GM12878 (cell line): ENCODE results near the gene PAX2. TPM values are rescaled to one million over a fixed set of nuclear protein-coding genes. Genes with fewer than 3 reads are reported as not detected.

Source experiments
- ATAC-seq: fragments of 200-7000 bp; cut with Tn5 transposase; 3 replicates; pipeline ENCODE4 v1.9.1; 2020; ENCODE audit warnings: mild to moderate bottlenecking, moderate library complexity
- BruUV-seq: library from RNA; stranded (reverse); fragments of 400-500 nt; replicated peaks from 2 replicates; lab custom pipeline; 2021; lab: Mats Ljungman, UMichigan
- CTCF ChIA-PET: fragments of 300-600 bp; sonication (Branson Sonifier 250); formaldehyde crosslinking; extraction: SDS; loops from one replicate; lab custom pipeline; 2021; ENCODE audit warnings: inconsistent platforms; lab: Yijun Ruan, JAX
- POLR2A ChIA-PET: fragments of 350-600 bp; formaldehyde crosslinking; extraction: SDS; loops from one replicate; lab custom pipeline; 2021; ENCODE audit warnings: inconsistent platforms; lab: Charles Lee
- RAD21 ChIA-PET: fragments of 300-600 bp; sonication (Branson Sonifier 250); formaldehyde crosslinking; loops from one replicate; lab custom pipeline; 2023; ENCODE audit warnings: antibody characterized with exemption; ENCODE audit not compliant: unreplicated experiment; lab: Charles Lee
- SMC1A ChIA-PET: fragments of 300-600 bp; sonication (Branson Sonifier 250); formaldehyde crosslinking; loops from one replicate; lab custom pipeline; 2023; ENCODE audit not compliant: unreplicated experiment, uncharacterized antibody; lab: Charles Lee
- DNase-seq: peaks from one replicate; pipeline ENCODE4 v3.0.0-alpha.2; 2011; ENCODE audit warnings: low read depth, low spot score
- FAIRE-seq: peaks from 3 replicates; lab custom pipeline; 2011; peaks lifted over from hg19 to GRCh38; lab: Jason Lieb, UNC
- H2AFZ ChIP-seq: 2 replicates; pipeline ENCODE4 v1.6.0; 2011; ENCODE audit warnings: low read depth, low read length, control low read depth; ENCODE audit not compliant: control insufficient read depth
- H3K27ac ChIP-seq: 2 replicates; pipeline ENCODE4 v1.5.1; 2011; ENCODE audit warnings: control low read depth; ENCODE audit not compliant: control insufficient read depth, insufficient read depth
- H3K27me3 ChIP-seq, 2 experiments: replicated peaks in 1 of 2; 2 replicates each; pipeline versions ENCODE4 v1.6.0 to v1.6.1; 2011; ENCODE audit warnings: low read length in 1 of 2; ENCODE audit not compliant: control insufficient read depth in 2 of 2, insufficient read depth in 2 of 2
- H3K36me3 ChIP-seq, 2 experiments: 2 replicates each; pipeline ENCODE4 v1.5.1; 2011; ENCODE audit warnings: low read length in 1 of 2; ENCODE audit not compliant: control insufficient read depth in 2 of 2, insufficient read depth in 2 of 2
- H3K4me1 ChIP-seq: 2 replicates; pipeline ENCODE4 v1.6.1; 2011; ENCODE audit warnings: mild to moderate bottlenecking, low read length, moderate library complexity, mixed read lengths; ENCODE audit not compliant: control insufficient read depth, insufficient read depth
- H3K4me2 ChIP-seq: 2 replicates; pipeline ENCODE4 v1.6.0; 2011; ENCODE audit warnings: control low read depth; ENCODE audit not compliant: control insufficient read depth, insufficient read depth
- H3K4me3 ChIP-seq: fragments of 200-600 bp; sonication (generic); 2 replicates; pipeline ENCODE4 v1.5.1; 2016
- H3K79me2 ChIP-seq: 2 replicates; pipeline ENCODE4 v1.6.0; 2011; ENCODE audit warnings: low read length; ENCODE audit not compliant: control insufficient read depth, insufficient read depth
- H3K9ac ChIP-seq: 2 replicates; pipeline ENCODE4 v1.8.0; 2011; ENCODE audit warnings: low read length, control low read depth, mixed read lengths; ENCODE audit not compliant: control insufficient read depth, insufficient read depth
- H3K9me3 ChIP-seq: replicated peaks from 3 replicates; pipeline ENCODE4 v1.5.1; 2011; ENCODE audit warnings: mild to moderate bottlenecking, low read length; ENCODE audit not compliant: control insufficient read depth, insufficient read depth
- H4K20me1 ChIP-seq: 2 replicates; pipeline ENCODE4 v1.6.0; 2011; ENCODE audit not compliant: control insufficient read depth, insufficient read depth
- ATF3 ChIP-seq: IDR thresholded peaks from 2 replicates; pipeline ENCODE4 v1.6.1; 2011; ENCODE audit warnings: low read depth, mild to moderate bottlenecking, low read length, moderate library complexity, borderline replicate concordance; ENCODE audit errors: extremely low read depth
- ATF7 ChIP-seq: fragments of 450-650 bp; IDR thresholded peaks from 2 replicates; pipeline ENCODE4 v1.6.1; 2016; ENCODE audit warnings: low read depth, mild to moderate bottlenecking
- CREM ChIP-seq: IDR thresholded peaks from 2 replicates; pipeline ENCODE4 v1.6.1; 2014; ENCODE audit warnings: antibody characterized with exemption, low read depth
- JUND ChIP-seq: IDR thresholded peaks from 2 replicates; pipeline ENCODE4 v1.6.1; 2012; ENCODE audit warnings: low read depth, mild to moderate bottlenecking, low read length, improper control_type of control experiment, moderate library complexity
- KAT2A ChIP-seq: conservative IDR thresholded peaks from 2 replicates; pipeline ENCODE4 v1.6.1; 2011; ENCODE audit warnings: low read depth, low read length; ENCODE audit not compliant: control insufficient read depth
- MEF2A ChIP-seq: IDR thresholded peaks from 2 replicates; pipeline ENCODE4 v1.6.1; 2011; ENCODE audit warnings: low read depth, mild to moderate bottlenecking, low read length, moderate library complexity; ENCODE audit not compliant: insufficient read depth
- MXI1 ChIP-seq: fragments of 150-350 bp; IDR thresholded peaks from 2 replicates; pipeline ENCODE4 v1.6.1; 2011; ENCODE audit warnings: low read depth, mild to moderate bottlenecking, inconsistent platforms, low read length, improper control_type of control experiment
- NFIC ChIP-seq: IDR thresholded peaks from 2 replicates; pipeline ENCODE4 v1.6.1; 2012; ENCODE audit warnings: low read depth, mild to moderate bottlenecking, inconsistent platforms, low read length, moderate library complexity
- NR2F1 ChIP-seq: fragments of 450-650 bp; conservative IDR thresholded peaks from 2 replicates; pipeline ENCODE4 v1.6.1; 2017; ENCODE audit warnings: mild to moderate bottlenecking
- RBBP5 ChIP-seq: fragments of 200-600 bp; sonication (generic); conservative IDR thresholded peaks from 2 replicates; pipeline ENCODE4 v1.6.1; 2016
- RCOR1 ChIP-seq: conservative IDR thresholded peaks from 2 replicates; pipeline ENCODE4 v1.6.1; 2012; ENCODE audit warnings: low read depth, low read length, improper control_type of control experiment
- SIN3A ChIP-seq: IDR thresholded peaks from 2 replicates; pipeline ENCODE4 v1.6.1; 2012; ENCODE audit warnings: low read depth, low read length, improper control_type of control experiment
- SMAD1 ChIP-seq: fragments of 450-650 bp; IDR thresholded peaks from 2 replicates; pipeline ENCODE4 v1.6.1; 2018; ENCODE audit warnings: mild to moderate bottlenecking, low read depth; ENCODE audit not compliant: partially characterized antibody
- STAT1 ChIP-seq: fragments of 450-650 bp; conservative IDR thresholded peaks from 2 replicates; pipeline ENCODE4 v1.6.1; 2014; ENCODE audit warnings: antibody characterized with exemption, mild to moderate bottlenecking
- SUZ12 ChIP-seq: fragments of 200-600 bp; sonication (generic); IDR thresholded peaks from one replicate; pipeline ENCODE4 v1.6.1; 2018; ENCODE audit warnings: antibody characterized with exemption, mild to moderate bottlenecking; ENCODE audit not compliant: unreplicated experiment
- TCF12 ChIP-seq: IDR thresholded peaks from 2 replicates; pipeline ENCODE4 v1.6.1; 2011; ENCODE audit warnings: low read depth, mild to moderate bottlenecking, low read length
- TCF7 ChIP-seq: IDR thresholded peaks from 2 replicates; pipeline ENCODE4 v1.6.1; 2014; ENCODE audit warnings: antibody characterized with exemption, borderline replicate concordance
- WGBS: methylation state at CpG from one replicate; pipeline ENCODE4 v1.1.6; 2016; ENCODE audit warnings: low lambda C conversion rate; ENCODE audit not compliant: insufficient replicate concordance, insufficient coverage; ENCODE audit errors: missing lambda C conversion rate; 5-methylcytosine and 5-hydroxymethylcytosine counted together
- in situ Hi-C: fragments of 300-500 bp; cut with MboI; formaldehyde crosslinking; loops from 9 replicates; pipeline ENCODE4 v1.14.3; 2018; ENCODE audit warnings: mixed read lengths
- intact Hi-C: fragments of 100-400 bp; cut with micrococcal nuclease; formaldehyde crosslinking; loops from one replicate; pipeline ENCODE4 v1.14.2; 2022; ENCODE audit not compliant: unreplicated experiment
- polyA plus RNA-seq, 11 experiments: library from polyadenylated mRNA; depleted of rRNA in 4 of 11; unstranded in 6 of 11; stranded (reverse) in 5 of 11; fragments of >200 nt; fragmentation: Nextera tagmentation in 4 of 11; fragmentation: Illumina TruSeq in 1 of 11; extraction: Ambion mirVana in 4 of 11; extraction: Trizol in 1 of 11; gene quantifications; 1 replicate in 1 of 11; 2 replicates in 10 of 11; pipeline versions ENCODE4 v1.2.1 to v1.2.3, GENCODE V29; 2011 to 2016; ENCODE audit warnings: inconsistent platforms in 2 of 11, missing spikeins in 2 of 11, low read depth in 1 of 11
- total RNA-seq, 4 experiments: library from RNA; depleted of rRNA in 3 of 4; stranded (reverse); fragments of >200 nt in 3 of 4; fragmentation: Illumina TruSeq in 1 of 4; extraction: Trizol in 1 of 4; gene quantifications; 2 replicates each; pipeline versions ENCODE4 v1.2.1 to v1.2.3, GENCODE V29; 2013 to 2021
- TF ChIP-seq, protein P1 (sequence below): IDR thresholded peaks from 2 replicates; pipeline ENCODE4 v1.6.1; 2011; ENCODE audit warnings: borderline replicate concordance, low read depth, mild to moderate bottlenecking, moderate library complexity, mixed read lengths, low read length; ENCODE audit not compliant: insufficient read depth; ENCODE audit errors: extremely low read length

The PAX2 gene
- total and polyA plus RNA-seq, 10 of the 15 experiments (the other 5 are each of a cell fraction or from before 2014, with no cell fraction given): not detected

DNA sequence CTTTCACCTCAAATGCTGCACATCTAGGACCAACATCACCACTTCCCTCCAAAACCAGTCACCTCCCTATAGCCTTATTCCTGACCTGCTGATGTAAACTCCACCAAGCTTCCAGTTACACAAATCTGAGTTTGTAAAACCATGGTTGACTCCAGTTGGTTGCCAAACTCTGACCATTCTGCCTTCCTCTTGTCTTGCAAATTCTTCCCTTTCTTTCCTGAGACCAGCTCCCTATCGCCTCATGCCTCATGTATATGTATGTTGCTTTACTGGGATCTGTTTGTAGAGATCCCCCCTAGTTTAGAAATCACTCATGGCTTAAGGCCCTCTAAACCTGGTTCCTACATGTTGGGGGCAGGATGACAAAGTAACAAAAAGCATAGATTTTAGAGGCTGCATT is 31.3 kb downstream of the PAX2 start:
- RAD21 ChIA-PET: no interaction called here
- Histone ChIP-seq H3K79me2 (no peaks in the 10 kb centered on the region), H4K20me1 (no peaks in the 10 kb centered on the region), H3K27me3 (peaks cover 3 to 8% of the 10 kb centered on the region in 2 experiments), H2AFZ (no peak overlapping the region), H3K4me2 (no peak overlapping the region), H3K4me3 (no peak overlapping the region), H3K9ac (no peak overlapping the region), H3K36me3 (no peaks in the 10 kb centered on the region), H3K4me1 (no peaks in the 10 kb centered on the region), H3K27ac (no peak overlapping the region), H3K9me3 (no peaks in the 10 kb centered on the region)
- ATAC-seq (no peak), DNase-seq (no peak), FAIRE-seq (no peak)
- in situ Hi-C loops: no loop called here
- intact Hi-C loops: no loop called here
- TF ChIP-seq RBBP5 (no peak), ATF3 (no peak), TCF7 (no peak), SUZ12 (no peak), NR2F1 (no peak), NFIC (no peak), SMAD1 (no peak), SIN3A (no peak), CREM (no peak), KAT2A (no peak), MEF2A (no peak), ATF7 (no peak), JUND (no peak), MXI1 (no peak), RCOR1 (no peak), STAT1 (no peak), TCF12 (no peak)
- TF ChIP-seq, protein P1, sequence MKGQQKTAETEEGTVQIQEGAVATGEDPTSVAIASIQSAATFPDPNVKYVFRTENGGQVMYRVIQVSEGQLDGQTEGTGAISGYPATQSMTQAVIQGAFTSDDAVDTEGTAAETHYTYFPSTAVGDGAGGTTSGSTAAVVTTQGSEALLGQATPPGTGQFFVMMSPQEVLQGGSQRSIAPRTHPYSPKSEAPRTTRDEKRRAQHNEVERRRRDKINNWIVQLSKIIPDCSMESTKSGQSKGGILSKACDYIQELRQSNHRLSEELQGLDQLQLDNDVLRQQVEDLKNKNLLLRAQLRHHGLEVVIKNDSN: no peak
- POLR2A ChIA-PET: no interaction called here
- WGBS: 0% methylated on average over 1 of the region's 1 CpG
- CTCF ChIA-PET: no interaction called here
- SMC1A ChIA-PET: no interaction called here
- no TSS peak for BruUV-seq
